Ovary (tissue), 3 donors: ENCODE measurements around the gene CDC14B.

Experiments
- POLR2A ChIP-seq: fragments of 450-650 bp; IDR thresholded peaks from one replicate; pipeline ENCODE4 v1.6.1; 2017; ENCODE audit warnings: antibody characterized with exemption, mild to moderate bottlenecking, moderate library complexity
- TF ChIP-seq, protein P1 (sequence below), 3 donors: fragments of 450-650 bp in 2 of 3; fragments of 200-600 bp in 1 of 3; IDR thresholded peaks; one replicate each; pipeline versions ENCODE4 v1.5.1 to v1.8.0; 2016 to 2022; ENCODE audit warnings: antibody characterized with exemption in 3 of 3, mild to moderate bottlenecking in 1 of 3
- donor health status: DM: no; HTN: no; CAD: no.

DNA sequence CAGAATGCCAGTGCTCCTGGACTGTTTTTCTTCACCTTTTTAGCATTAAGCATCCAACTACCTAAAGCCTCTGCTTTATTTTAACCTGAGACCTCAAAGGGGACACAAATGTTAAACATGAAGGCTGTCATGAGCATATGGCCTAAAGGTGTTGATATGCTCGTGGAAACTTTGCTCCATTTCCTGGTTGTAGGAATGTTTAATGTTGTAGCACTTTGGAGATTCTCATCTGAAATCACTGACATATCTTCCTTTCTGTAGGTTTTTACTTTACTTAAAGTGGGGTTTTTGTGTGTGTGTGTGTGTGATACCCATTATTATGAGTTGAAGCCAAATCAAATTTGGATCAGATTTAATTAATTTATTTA lies 132.6 kb downstream of the CDC14B start:
- TF ChIP-seq, protein P1, sequence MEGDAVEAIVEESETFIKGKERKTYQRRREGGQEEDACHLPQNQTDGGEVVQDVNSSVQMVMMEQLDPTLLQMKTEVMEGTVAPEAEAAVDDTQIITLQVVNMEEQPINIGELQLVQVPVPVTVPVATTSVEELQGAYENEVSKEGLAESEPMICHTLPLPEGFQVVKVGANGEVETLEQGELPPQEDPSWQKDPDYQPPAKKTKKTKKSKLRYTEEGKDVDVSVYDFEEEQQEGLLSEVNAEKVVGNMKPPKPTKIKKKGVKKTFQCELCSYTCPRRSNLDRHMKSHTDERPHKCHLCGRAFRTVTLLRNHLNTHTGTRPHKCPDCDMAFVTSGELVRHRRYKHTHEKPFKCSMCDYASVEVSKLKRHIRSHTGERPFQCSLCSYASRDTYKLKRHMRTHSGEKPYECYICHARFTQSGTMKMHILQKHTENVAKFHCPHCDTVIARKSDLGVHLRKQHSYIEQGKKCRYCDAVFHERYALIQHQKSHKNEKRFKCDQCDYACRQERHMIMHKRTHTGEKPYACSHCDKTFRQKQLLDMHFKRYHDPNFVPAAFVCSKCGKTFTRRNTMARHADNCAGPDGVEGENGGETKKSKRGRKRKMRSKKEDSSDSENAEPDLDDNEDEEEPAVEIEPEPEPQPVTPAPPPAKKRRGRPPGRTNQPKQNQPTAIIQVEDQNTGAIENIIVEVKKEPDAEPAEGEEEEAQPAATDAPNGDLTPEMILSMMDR (IDR thresholded peaks at IDR 0.05) = no peak
- TF ChIP-seq POLR2A = no peak
